Esophagus (tissue), 2 donors: ENCODE data around the gene PARP4. TPM values are rescaled to one million over a fixed set of nuclear protein-coding genes. Genes with fewer than 3 reads are reported as not detected.
"Not testable (repeated sequence)": the region's sequence is repeated elsewhere in the genome, so short reads cannot be mapped to it uniquely, and the experiment has no call there.

Experiments
- H3K27ac ChIP-seq, 2 donors: one replicate each; pipeline ENCODE4 v1.5.1; 2013; ENCODE audit warnings: low read depth in 2 of 2, mild to moderate bottlenecking in 2 of 2, inconsistent platforms in 1 of 2, low read length in 1 of 2, moderate library complexity in 1 of 2
- H3K27me3 ChIP-seq, 2 donors: one replicate each; pipeline ENCODE4 v1.6.1; 2013; ENCODE audit warnings: low read length in 2 of 2, control low read depth in 1 of 2, mild to moderate bottlenecking in 1 of 2; ENCODE audit not compliant: insufficient read depth in 2 of 2, control insufficient read depth in 1 of 2
- H3K36me3 ChIP-seq, 2 donors: one replicate each; pipeline ENCODE4 v1.6.1; 2013; ENCODE audit warnings: low read length in 1 of 2; ENCODE audit not compliant: control insufficient read depth in 2 of 2, insufficient read depth in 2 of 2
- H3K4me1 ChIP-seq, 2 donors: one replicate each; pipeline ENCODE4 v1.6.1; 2013; ENCODE audit warnings: low read length in 1 of 2; ENCODE audit not compliant: control insufficient read depth in 2 of 2, insufficient read depth in 2 of 2
- H3K4me3 ChIP-seq, 2 donors: one replicate each; pipeline ENCODE4 v1.5.1; 2013; ENCODE audit warnings: low read length in 2 of 2, mild to moderate bottlenecking in 2 of 2, low read depth in 1 of 2, moderate library complexity in 1 of 2
- H3K9me3 ChIP-seq, 2 donors: one replicate each; pipeline ENCODE4 v1.6.1; 2013; ENCODE audit warnings: mild to moderate bottlenecking in 2 of 2, low read depth in 1 of 2, low read length in 1 of 2, moderate library complexity in 1 of 2; ENCODE audit not compliant: control insufficient read depth in 2 of 2, insufficient read depth in 1 of 2
- WGBS, 2 donors: extraction: QIAGEN DNeasy Blood & Tissue Kit; methylation state at CpG; one replicate each; pipeline ENCODE4 v1.1.7; 2013; 5-methylcytosine and 5-hydroxymethylcytosine counted together
- polyA plus RNA-seq, 2 donors: library from polyadenylated mRNA; stranded (reverse); fragments of 200-250 nt; gene quantifications; one replicate each; pipeline ENCODE4 v1.2.3, GENCODE V29; 2013
- donor health status: healthy with polysubstance abuse.
- donor health status: Bipolar disorder and iron deficiency.

PARP4 gene
- polyA plus RNA-seq, 2 donors = 14.7 to 16.7 TPM

DNA sequence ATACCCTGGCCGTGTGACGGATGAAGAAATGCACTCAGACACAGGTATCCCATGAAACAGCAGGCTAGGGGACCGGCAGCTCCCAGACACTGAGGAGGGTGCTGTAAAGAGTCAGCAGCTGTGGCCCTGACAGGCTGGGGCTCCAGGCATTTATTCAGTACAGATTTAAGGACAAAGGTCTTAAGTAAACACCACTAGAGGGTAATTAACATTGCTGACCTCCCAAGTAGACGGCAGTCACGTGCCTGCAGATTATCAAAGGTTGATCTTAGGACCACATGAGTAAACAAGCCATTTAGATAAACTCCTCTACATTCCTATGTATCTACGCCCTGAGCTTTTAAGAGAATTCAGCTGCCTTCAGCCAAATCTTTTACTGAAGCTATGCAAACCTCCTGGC lies 92.9 kb downstream of the PARP4 start:
- WGBS, 2 donors = 82 to 83% methylated on average over 6 of the region's 6 CpGs
- not testable (repeated sequence) for H3K27ac ChIP-seq
- H3K36me3 ChIP-seq = peaks cover 0 to 11% of the 10 kb centered on the region in 2 donors

DNA sequence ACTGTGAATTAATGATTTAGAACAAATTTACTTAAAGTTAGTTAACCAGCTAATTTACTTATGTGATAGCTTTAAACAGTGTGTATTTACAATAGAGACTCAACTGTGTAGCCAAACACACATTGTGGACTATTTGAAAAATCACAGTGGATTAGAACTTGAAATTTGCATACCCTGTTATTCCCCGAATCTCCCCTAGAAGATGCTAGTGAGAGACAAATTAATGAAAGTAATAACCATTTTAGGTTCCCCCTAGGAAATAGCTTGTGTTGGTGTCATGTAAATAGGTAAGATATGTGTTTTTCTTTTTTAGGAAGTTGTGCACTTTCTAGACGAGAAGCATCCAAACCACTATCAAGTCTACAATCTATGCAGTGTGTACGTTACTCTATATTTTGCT lies 104.7 kb downstream of the PARP4 start:
- no peaks in the 10 kb centered on the region for H3K9me3 ChIP-seq
- 72 to 77% methylated on average over 3 of the region's 3 CpGs for WGBS, 2 donors
- no peak overlapping the region for H3K27ac ChIP-seq
- no peaks in the 10 kb centered on the region for H3K27me3 ChIP-seq
- no peak overlapping the region for H3K4me3 ChIP-seq
- no peaks in the 10 kb centered on the region for H3K4me1 ChIP-seq
- H3K36me3 ChIP-seq = no peaks in the 10 kb centered on the region

More for the DNA sequence above, 92.9 kb downstream of the PARP4 start:
- H3K4me1 ChIP-seq, H3K27me3 ChIP-seq, H3K4me3 ChIP-seq, H3K9me3 ChIP-seq: not testable (repeated sequence)

DNA sequence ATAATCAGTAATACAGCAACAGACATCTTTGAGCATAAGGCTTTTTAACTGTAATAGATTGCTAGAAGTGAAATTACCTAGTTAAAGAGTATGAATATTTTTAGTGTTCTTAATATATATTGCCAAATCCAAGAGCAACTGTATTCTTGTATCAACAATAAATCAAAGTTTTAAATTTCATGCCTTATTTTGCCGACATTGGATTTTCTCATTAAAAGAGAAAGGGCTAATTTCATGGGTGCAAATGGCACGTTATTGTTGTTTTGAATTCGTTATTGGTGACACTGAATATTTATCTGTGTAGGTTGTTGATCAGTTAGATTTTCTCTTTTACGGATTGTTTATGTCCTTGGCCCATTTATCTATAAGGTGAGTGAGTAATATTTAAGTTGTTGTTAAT lies 106.1 kb downstream of the PARP4 start:
- Histone ChIP-seq H3K36me3 (no peaks in the 10 kb centered on the region), H3K27me3 (no peaks in the 10 kb centered on the region), H3K9me3 (no peaks in the 10 kb centered on the region), H3K4me3 (no peak overlapping the region), H3K27ac (no peak overlapping the region), H3K4me1 (no peaks in the 10 kb centered on the region)
- WGBS, 2 donors = 92 to 94% methylated on average over 4 of the region's 4 CpGs

DNA sequence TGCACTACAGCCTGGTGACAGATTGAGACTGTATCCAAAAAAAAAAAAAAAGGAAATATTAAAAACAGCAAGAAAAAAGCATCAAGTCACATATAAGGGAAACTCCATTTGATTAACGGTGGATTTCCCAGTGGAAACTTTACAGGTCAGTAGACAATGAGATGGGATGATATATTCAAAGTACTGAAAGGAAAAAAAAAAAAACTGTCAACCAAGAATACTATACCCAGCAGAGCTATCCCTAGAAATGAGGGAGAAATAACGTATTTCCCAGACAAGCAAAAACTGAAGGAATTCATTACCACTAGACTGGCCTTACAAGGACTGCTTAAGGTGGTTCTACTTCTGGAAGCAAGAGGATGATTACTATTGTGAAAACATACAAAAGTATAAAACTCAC lies 115.8 kb downstream of the PARP4 start:
- 82 to 92% methylated on average over 2 of the region's 2 CpGs for WGBS, 2 donors
- H3K27me3 ChIP-seq = no peaks in the 10 kb centered on the region

DNA sequence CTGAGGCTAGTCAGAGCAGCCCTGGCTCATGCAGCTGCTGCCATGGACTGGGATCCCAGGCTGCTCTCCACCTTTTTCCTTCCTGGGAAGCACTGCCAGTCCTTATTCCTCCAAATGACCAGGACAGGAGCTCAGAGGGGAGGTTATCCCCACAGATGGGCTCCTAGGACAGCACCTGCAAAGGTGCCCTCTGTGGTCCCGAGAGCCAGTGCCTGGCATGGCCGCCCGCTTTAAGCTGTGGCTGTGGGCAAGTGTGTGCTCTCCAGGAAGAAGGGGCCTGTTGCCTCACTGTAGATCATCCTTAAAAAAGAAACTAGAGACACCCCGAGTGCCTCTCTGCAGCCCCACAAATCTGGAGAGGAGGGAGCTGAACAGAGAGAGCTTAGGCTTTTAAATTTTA lies 119.6 kb downstream of the PARP4 start:
- H3K9me3 ChIP-seq = peaks cover 0 to 2% of the 10 kb centered on the region in 2 donors
- no peaks in the 10 kb centered on the region for H3K36me3 ChIP-seq
- WGBS, 2 donors = 88 to 90% methylated on average over 4 of the region's 4 CpGs
- no peaks in the 10 kb centered on the region for H3K27me3 ChIP-seq
- no peaks in the 10 kb centered on the region for H3K4me1 ChIP-seq
- no peak overlapping the region for H3K27ac ChIP-seq
- no peak overlapping the region for H3K4me3 ChIP-seq

More for the DNA sequence above, 115.8 kb downstream of the PARP4 start:
- H3K4me3 ChIP-seq = no peak overlapping the region
- peaks cover 0 to 5% of the 10 kb centered on the region in 2 donors for H3K9me3 ChIP-seq
- no peak overlapping the region for H3K27ac ChIP-seq
- H3K36me3 ChIP-seq = no peaks in the 10 kb centered on the region
- no peaks in the 10 kb centered on the region for H3K4me1 ChIP-seq

DNA sequence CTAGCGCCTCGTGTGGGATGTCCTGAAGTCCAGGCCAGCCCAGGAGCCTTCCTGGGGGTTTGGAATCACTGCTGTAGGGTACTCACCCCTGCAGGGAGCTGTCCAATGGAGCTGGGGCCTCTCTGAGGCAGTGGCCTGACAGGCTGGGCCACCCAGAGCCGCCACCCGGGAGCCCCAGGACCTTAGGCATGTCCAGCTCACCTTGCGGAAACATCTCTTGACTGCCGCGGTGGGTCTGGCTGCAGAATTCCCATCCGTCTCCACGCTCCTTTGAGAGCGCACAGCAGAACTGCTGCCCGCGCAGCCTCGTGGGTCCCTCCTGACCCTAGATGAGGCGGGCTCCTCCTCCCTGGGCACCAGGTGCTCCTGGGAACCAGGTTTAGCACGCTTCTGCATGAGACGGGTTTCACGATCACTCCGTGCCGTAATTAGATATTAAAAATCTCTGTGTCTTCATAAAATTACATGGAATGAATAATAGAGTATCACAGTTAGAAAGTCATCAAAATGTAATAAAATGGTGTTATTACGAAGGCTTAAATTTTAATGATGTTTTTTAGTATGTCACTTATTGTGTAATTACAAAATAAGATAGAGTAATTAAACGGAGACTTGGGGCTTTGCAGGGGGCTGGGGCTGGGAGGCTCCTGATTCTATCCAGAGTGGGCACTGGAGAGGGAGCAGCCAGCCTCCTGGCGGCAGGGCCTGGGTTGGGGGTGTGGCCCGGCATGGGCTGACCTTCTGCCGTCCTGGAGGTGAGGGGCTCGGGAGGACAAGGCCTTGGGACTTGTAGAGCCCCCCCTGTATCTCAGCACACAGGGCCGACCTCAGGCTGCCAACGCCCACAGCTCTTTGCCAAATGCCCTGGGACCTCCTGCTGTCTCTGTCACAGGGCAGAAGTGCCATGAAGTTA lies 120.6 kb downstream of the PARP4 start:
- not testable (repeated sequence) for H3K27ac ChIP-seq, H3K4me1 ChIP-seq, H3K36me3 ChIP-seq, H3K4me3 ChIP-seq, H3K9me3 ChIP-seq, H3K27me3 ChIP-seq
- WGBS, 2 donors = 85 to 87% methylated on average over 22 to 26 of the region's 27 CpGs

DNA sequence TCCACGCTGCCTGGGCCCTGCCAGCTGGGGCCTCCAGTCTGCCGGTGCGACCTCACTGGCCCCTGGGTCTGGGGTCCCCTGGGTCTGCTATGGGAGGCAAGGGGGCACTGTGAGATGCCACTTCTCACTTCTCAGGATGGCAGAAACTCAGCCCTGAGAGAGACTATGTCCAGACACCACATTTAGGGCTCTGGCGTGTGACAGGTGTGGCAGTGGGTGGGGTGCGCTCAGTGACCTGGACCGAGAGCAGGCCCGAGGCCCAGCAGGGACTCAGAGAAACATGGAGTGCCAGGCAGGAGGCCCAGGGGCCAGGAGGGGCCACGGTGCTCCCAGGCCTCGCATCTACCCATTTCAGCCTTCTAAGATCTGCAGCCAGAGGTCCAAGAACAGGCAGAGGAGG lies 121.8 kb downstream of the PARP4 start:
- H3K36me3 ChIP-seq, H3K27me3 ChIP-seq, H3K4me3 ChIP-seq, H3K9me3 ChIP-seq, H3K4me1 ChIP-seq, H3K27ac ChIP-seq: not testable (repeated sequence)
- 89% methylated on average over 7 to 9 of the region's 9 CpGs for WGBS, 2 donors

DNA sequence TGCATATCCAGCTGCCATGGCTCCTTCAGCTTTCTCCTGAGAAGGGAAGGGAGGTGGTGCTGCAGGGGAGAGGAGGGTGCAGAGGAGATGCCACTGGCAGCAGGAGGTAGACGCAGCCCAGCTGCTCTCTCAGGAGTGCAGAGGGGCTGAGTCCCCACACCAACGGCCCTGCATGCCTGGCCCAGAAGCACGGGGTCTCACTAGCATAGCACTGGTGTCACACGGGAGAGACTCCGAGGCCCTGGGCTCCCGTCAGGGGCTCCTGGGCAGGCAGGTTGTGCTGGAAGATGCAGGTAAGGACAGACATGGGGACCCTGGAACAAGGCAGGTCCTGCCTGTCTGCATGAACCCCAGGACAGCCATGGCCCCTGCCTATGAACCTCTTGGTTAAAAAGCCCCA lies 123.1 kb downstream of the PARP4 start:
- Histone ChIP-seq H3K27ac (no peak overlapping the region), H3K4me1 (no peaks in the 10 kb centered on the region), H3K27me3 (no peaks in the 10 kb centered on the region), H3K4me3 (no peak overlapping the region), H3K9me3 (no peaks in the 10 kb centered on the region), H3K36me3 (no peaks in the 10 kb centered on the region)
- WGBS, 2 donors = 69 to 73% methylated on average over 6 of the region's 6 CpGs

DNA sequence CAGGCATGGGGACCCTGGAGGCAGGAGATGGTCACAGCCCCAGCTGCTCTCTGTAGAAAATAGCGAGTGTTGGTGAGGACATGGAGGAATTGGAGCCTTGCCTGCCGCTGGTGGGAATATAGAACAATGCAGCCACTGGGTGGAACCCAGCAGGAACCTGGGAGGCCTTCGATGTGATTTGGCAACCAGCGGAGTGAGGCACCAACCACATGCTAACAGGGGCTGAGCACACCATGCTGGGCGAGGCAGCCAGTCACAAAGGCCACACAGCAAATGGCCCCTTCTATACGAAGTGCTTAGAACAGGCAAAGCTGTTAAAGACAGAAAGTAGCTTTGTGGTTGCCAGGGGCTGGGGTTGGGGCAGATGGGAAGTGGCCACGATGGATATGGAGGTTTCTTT lies 123.8 kb downstream of the PARP4 start:
- H3K27ac ChIP-seq, H3K9me3 ChIP-seq, H3K4me1 ChIP-seq, H3K27me3 ChIP-seq, H3K4me3 ChIP-seq, H3K36me3 ChIP-seq: not testable (repeated sequence)
- WGBS, 2 donors = 66 to 72% methylated on average over 7 of the region's 7 CpGs
